ENCODE measurements around the gene RHBDL1.

- no peak for TF ChIP-seq CTCF (IDR thresholded peaks at IDR 0.05)
- no peak for TF ChIP-seq ZFX (IDR thresholded peaks at IDR 0.05; ENCODE audit: borderline replicate concordance)
These were observed 22.8 kb upstream of the RHBDL1 start for GRCh38 chr16:652454-653305.

Measured in 22Rv1 (cell line).